HT1080 (cell line): ENCODE results near the gene PIAS1. TPM values are rescaled to one million over a fixed set of nuclear protein-coding genes. Genes with fewer than 3 reads are reported as not detected.

ENCODE experiments used
- DNase-seq: peaks from one replicate; pipeline ENCODE4 v3.0.0-alpha.2; 2015; ENCODE audit warnings: low read depth
- total RNA-seq: library from RNA; depleted of rRNA; stranded (reverse); fragments of >200 nt; shearing (Covaris generic); gene quantifications from 2 replicates; pipeline ENCODE4 v1.2.3, GENCODE V29; 2014

PIAS1 gene
- total RNA-seq, 1 experiment from 2014 or later, result 22.7 TPM

GRCh38 chr15:68062214-68062613 is 8.1 kb downstream of the PIAS1 start:
- DNase-seq, result no peak

- no peak for DNase-seq
Measured at GRCh38 chr15:68062946-68063465, 8.9 kb downstream of the PIAS1 start.

GRCh38 chr15:68063606-68064005 is 9.5 kb downstream of the PIAS1 start:
- no peak for DNase-seq

GRCh38 chr15:68073576-68074288 is 19.6 kb downstream of the PIAS1 start:
- DNase-seq, result no peak

GRCh38 chr15:68075764-68076385 is 21.8 kb downstream of the PIAS1 start:
- DNase-seq, result no peak

GRCh38 chr15:68078365-68078764 is 24.2 kb downstream of the PIAS1 start:
- no peak for DNase-seq

- no peak for DNase-seq
Measured at GRCh38 chr15:68080334-68080733, 26.2 kb downstream of the PIAS1 start.

- no peak for DNase-seq
Measured at GRCh38 chr15:68080783-68081182, 26.7 kb downstream of the PIAS1 start.

- no peak for DNase-seq
Measured at GRCh38 chr15:68081869-68082505, 27.9 kb downstream of the PIAS1 start.

GRCh38 chr15:68082735-68083134 is 28.6 kb downstream of the PIAS1 start:
- DNase-seq, result no peak

- DNase-seq, result no peak
Measured at GRCh38 chr15:68083463-68083862, 29.3 kb downstream of the PIAS1 start.

GRCh38 chr15:68085052-68085451 is 30.9 kb downstream of the PIAS1 start:
- no peak for DNase-seq

GRCh38 chr15:68091743-68092142 is 37.6 kb downstream of the PIAS1 start:
- DNase-seq, result no peak

GRCh38 chr15:68096099-68096498 is 42.0 kb downstream of the PIAS1 start:
- DNase-seq, result no peak

- no peak for DNase-seq
Measured at GRCh38 chr15:68097029-68097428, 42.9 kb downstream of the PIAS1 start.

GRCh38 chr15:68098465-68098864 is 44.4 kb downstream of the PIAS1 start:
- no peak for DNase-seq

- no peak for DNase-seq
Measured at GRCh38 chr15:68100194-68100593, 46.1 kb downstream of the PIAS1 start.

GRCh38 chr15:68103603-68104002 is 49.5 kb downstream of the PIAS1 start:
- no peak for DNase-seq

- no peak for DNase-seq
Measured at GRCh38 chr15:68106656-68107055, 52.5 kb downstream of the PIAS1 start.

GRCh38 chr15:68107142-68107541 is 53.0 kb downstream of the PIAS1 start:
- no peak for DNase-seq

GRCh38 chr15:68112706-68113105 is 58.6 kb downstream of the PIAS1 start:
- no peak for DNase-seq

GRCh38 chr15:68113273-68113672 is 59.2 kb downstream of the PIAS1 start:
- no peak for DNase-seq
